Calu3 (cell line): ENCODE measurements around the gene CCNG1. TPM values are rescaled to one million over a fixed set of nuclear protein-coding genes. Genes with fewer than 3 reads are reported as not detected.

Experiments used
- BruUV-seq: library from RNA; stranded (reverse); fragments of 400-500 nt; replicated peaks from 2 replicates; lab custom pipeline; 2021; lab: Mats Ljungman, UMichigan
- CTCF ChIA-PET: fragments of 300-600 bp; sonication (Branson Sonifier 250); formaldehyde crosslinking; loops from one replicate; lab custom pipeline; 2022; ENCODE audit warnings: antibody characterized with exemption; lab: Charles Lee
- DNase-seq: peaks from one replicate; pipeline ENCODE4 v3.0.0; 2022
- H3K27ac Mint-ChIP-seq: one replicate; pipeline ENCODE4 v1.8.0; 2022; ENCODE audit warnings: mixed read lengths; ENCODE audit not compliant: unreplicated experiment
- H3K27me3 Mint-ChIP-seq: one replicate; pipeline ENCODE4 v1.8.0; 2022; ENCODE audit warnings: mixed read lengths; ENCODE audit not compliant: unreplicated experiment
- H3K36me3 Mint-ChIP-seq: one replicate; pipeline ENCODE4 v1.8.0; 2022; ENCODE audit warnings: mild to moderate bottlenecking, moderate library complexity, mixed read lengths; ENCODE audit not compliant: insufficient read depth, unreplicated experiment
- H3K4me1 Mint-ChIP-seq: one replicate; pipeline ENCODE4 v1.8.0; 2022; ENCODE audit warnings: mild to moderate bottlenecking, low read depth, mixed read lengths; ENCODE audit not compliant: unreplicated experiment
- H3K4me3 Mint-ChIP-seq: one replicate; pipeline ENCODE4 v1.8.0; 2022; ENCODE audit warnings: mild to moderate bottlenecking, low read depth, moderate library complexity, mixed read lengths; ENCODE audit not compliant: unreplicated experiment
- H3K9me3 Mint-ChIP-seq: one replicate; pipeline ENCODE4 v1.8.0; 2022; ENCODE audit warnings: low read depth, mixed read lengths; ENCODE audit not compliant: unreplicated experiment
- CTCF ChIP-seq: fragments of 200-600 bp; IDR thresholded peaks from one replicate; pipeline ENCODE4 v1.8.0; 2022; ENCODE audit warnings: antibody characterized with exemption; ENCODE audit not compliant: unreplicated experiment
- intact Hi-C: fragments of 100-400 bp; cut with micrococcal nuclease; formaldehyde crosslinking; loops from one replicate; pipeline ENCODE4 v1.10.0; 2022; ENCODE audit not compliant: unreplicated experiment
- total RNA-seq: library from RNA; stranded (reverse); gene quantifications from 2 replicates; pipeline ENCODE4 v1.2.3, GENCODE V29; 2022

The CCNG1 gene
- total RNA-seq, 1 experiment from 2014 or later = 105 TPM

GRCh38 chr5:163489745-163490075 is 52.3 kb downstream of the CCNG1 start:
- no TSS peak for BruUV-seq
- Mint-ChIP-seq H3K27me3 (no peaks in the 10 kb centered on the region), H3K9me3 (no peaks in the 10 kb centered on the region), H3K4me1 (no peaks in the 10 kb centered on the region), H3K36me3 (peaks cover 20% of the 10 kb centered on the region), H3K4me3 (no peak overlapping the region), H3K27ac (no peak overlapping the region)
- CTCF ChIA-PET = no interaction called here
- intact Hi-C loops = no loop called here
- DNase-seq = no peak
- TF ChIP-seq CTCF = no peak

Other genes with a start within 250 kb of the CCNG1 start
- gene NUDCD2, start 22.5 kb downstream of the CCNG1 start, total RNA-seq = 36.5 and 44.9 TPM in 2 replicates
- 52.7 and 54.3 TPM in 2 replicates for gene HMMR, start 23.0 kb downstream of the CCNG1 start, total RNA-seq
- gene MAT2B, start 68.0 kb downstream of the CCNG1 start, total RNA-seq = 81.6 and 85.5 TPM in 2 replicates